BJ (cell line): ENCODE measurements around the gene MAML2. TPM values are rescaled to one million over a fixed set of nuclear protein-coding genes. Genes with fewer than 3 reads are reported as not detected.

ENCODE experiments used
- CTCF ChIA-PET: fragments of 350-600 bp; formaldehyde crosslinking; extraction: SDS; loops from one replicate; lab custom pipeline; 2021; ENCODE audit warnings: antibody characterized with exemption, inconsistent platforms; lab: Yijun Ruan, JAX
- POLR2A ChIA-PET: fragments of 300-600 bp; sonication (Branson Sonifier 250); formaldehyde crosslinking; extraction: SDS; loops from one replicate; lab custom pipeline; 2021; ENCODE audit warnings: antibody characterized with exemption; lab: Charles Lee
- DNase-seq: peaks from one replicate; pipeline ENCODE4 v3.0.0-alpha.2; 2011; ENCODE audit warnings: low read depth
- H3K27me3 ChIP-seq: 2 replicates; pipeline ENCODE4 v1.6.0; 2011; ENCODE audit warnings: low read length; ENCODE audit not compliant: control insufficient read depth, insufficient read depth
- H3K36me3 ChIP-seq: 2 replicates; pipeline ENCODE4 v1.5.1; 2011; ENCODE audit warnings: low read length; ENCODE audit not compliant: control insufficient read depth, insufficient read depth
- H3K4me3 ChIP-seq: 2 replicates; pipeline ENCODE4 v1.5.1; 2011; ENCODE audit warnings: low read depth, mild to moderate bottlenecking, control low read depth, low read length
- polyA plus RNA-seq: library from polyadenylated mRNA; depleted of rRNA; stranded (reverse); fragments of >200 nt; gene quantifications from 2 replicates; pipeline ENCODE4 v1.2.3, GENCODE V29; 2011
- TF ChIP-seq, protein P1 (sequence below): IDR thresholded peaks from 2 replicates; pipeline ENCODE4 v1.5.1; 2011; ENCODE audit warnings: low read depth, mild to moderate bottlenecking, control low read depth, inconsistent platforms, low read length, moderate library complexity; ENCODE audit not compliant: insufficient read depth

Gene MAML2
- polyA plus RNA-seq, 1 experiment = 22.0 TPM

DNA sequence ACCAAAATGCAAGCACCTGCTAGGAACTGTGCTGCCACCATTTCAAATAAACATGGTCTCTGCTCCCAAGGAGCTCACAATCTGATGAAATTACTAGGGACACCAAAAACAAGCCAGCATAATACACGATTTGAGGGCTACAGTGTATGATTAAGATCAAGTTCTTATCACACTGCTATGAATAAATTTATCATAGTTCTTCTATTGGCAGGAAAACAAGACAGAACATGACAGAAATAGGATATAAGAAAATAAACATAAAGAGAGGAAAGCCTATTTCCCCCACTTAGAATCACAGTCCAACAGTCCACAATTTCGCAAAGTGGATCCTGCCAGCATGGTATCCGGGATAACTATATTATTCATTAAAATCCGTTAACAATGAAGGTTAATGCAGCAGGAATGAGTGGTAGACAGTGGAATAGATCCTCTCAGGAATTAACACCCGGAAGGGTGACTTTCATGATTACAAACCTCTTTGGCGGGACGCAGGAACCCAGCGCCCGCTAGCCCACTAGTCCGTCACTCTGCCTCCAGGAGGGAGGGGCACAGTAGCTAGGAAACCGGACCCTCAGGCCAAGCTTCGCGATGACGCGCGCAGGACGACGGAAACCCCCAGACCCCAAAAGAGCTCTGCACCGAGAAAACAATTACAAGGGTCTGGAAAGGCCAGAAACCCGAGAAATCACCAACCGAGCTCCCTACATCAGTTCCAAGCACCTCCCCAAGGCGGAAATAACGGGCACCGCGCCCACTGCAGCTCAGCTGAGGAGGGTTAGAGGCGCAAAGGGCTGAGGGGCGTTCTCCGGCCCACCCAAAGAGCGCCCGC is 46.1 kb upstream of the MAML2 start:
- POLR2A ChIA-PET = interaction anchor here (0.6 to 1.0 kb wide), 4 partner anchors 74 to 598 kb away, joined by 3 to 19 read pairs (median 6); partner anchors contain the start of gene CEP57
- CTCF ChIA-PET = interaction anchor here (0.6 to 2.7 kb wide), 5 partner anchors 46 to 557 kb away, joined by 3 to 13 read pairs (median 3); partner anchors contain the start of gene MAML2
- peak overlapping the region; percentile 97 for H3K4me3 ChIP-seq
- TF ChIP-seq, protein P1, sequence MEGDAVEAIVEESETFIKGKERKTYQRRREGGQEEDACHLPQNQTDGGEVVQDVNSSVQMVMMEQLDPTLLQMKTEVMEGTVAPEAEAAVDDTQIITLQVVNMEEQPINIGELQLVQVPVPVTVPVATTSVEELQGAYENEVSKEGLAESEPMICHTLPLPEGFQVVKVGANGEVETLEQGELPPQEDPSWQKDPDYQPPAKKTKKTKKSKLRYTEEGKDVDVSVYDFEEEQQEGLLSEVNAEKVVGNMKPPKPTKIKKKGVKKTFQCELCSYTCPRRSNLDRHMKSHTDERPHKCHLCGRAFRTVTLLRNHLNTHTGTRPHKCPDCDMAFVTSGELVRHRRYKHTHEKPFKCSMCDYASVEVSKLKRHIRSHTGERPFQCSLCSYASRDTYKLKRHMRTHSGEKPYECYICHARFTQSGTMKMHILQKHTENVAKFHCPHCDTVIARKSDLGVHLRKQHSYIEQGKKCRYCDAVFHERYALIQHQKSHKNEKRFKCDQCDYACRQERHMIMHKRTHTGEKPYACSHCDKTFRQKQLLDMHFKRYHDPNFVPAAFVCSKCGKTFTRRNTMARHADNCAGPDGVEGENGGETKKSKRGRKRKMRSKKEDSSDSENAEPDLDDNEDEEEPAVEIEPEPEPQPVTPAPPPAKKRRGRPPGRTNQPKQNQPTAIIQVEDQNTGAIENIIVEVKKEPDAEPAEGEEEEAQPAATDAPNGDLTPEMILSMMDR = no peak
- no peaks in the 10 kb centered on the region for H3K27me3 ChIP-seq
- no peaks in the 10 kb centered on the region for H3K36me3 ChIP-seq
- DNase-seq = no peak

DNA sequence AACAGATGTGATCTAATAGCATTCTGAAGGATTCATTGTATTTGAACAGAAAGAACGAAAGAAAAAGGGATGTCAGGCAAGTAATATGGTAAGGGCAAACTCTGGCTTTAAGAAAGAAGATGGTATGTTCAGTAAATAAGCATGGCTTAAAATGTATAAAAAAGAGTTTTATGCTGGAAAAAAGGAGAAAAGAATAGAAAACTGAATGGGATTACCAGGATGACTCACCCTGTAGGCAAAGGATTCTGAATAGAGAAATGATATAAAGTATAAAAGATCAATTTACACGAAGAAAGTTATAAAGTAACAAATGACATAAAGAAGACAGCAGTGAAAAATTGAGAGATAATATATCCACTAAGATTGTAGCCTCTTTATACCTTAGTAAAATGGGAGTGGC is 42.2 kb upstream of the MAML2 start:
- TF ChIP-seq, protein P1 = no peak
- no peak overlapping the region for H3K4me3 ChIP-seq
- ChIA-PET POLR2A (no interaction called here), CTCF (no interaction called here)
- H3K36me3 ChIP-seq = no peaks in the 10 kb centered on the region
- H3K27me3 ChIP-seq = no peaks in the 10 kb centered on the region
- no peak for DNase-seq

DNA sequence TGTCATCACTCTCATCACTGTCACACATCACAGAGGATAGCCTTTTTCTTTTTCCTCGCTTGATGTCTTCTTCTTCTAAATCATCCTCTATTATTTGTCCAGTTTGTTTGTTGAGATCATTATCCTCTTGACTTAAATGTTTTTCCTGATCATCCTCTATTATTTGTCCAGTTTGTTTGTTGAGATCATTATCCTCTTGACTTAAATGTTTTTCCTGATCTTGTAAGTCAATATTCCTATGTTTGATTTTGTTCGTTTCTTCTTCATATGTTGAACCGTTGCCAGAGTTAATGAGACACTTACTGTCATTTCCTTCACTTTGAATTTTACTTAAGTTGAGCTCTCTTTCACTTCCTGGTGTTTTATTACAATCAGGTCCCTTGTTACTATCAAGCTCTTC is 41.2 kb upstream of the MAML2 start:
- TF ChIP-seq, protein P1 = no peak
- Histone ChIP-seq H3K4me3 (no peak overlapping the region), H3K27me3 (no peaks in the 10 kb centered on the region), H3K36me3 (no peaks in the 10 kb centered on the region)
- CTCF ChIA-PET = no interaction called here
- POLR2A ChIA-PET = no interaction called here
- no peak for DNase-seq

DNA sequence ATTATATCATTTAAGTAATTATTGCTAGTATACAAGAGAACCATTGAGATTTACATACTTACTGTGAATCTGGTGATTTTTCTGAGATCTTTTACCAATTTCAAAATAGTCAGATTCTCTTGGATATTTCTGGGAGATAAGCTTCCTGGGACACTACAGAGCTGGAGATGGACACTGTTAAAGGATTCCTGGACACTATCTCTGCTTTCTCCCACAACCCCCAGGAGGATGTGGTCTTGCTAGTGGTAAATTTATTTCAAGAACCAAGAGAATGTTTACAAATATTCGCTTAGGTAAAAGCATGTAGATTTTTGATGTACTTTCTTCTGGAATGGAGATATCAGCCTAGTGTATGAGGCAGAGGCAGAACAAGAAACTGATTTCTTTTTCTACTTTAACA is 33.8 kb upstream of the MAML2 start:
- ChIA-PET POLR2A (no interaction called here), CTCF (interaction anchor here (0.9 kb wide), 1 partner anchor 34 kb away, joined by 4 read pairs; the partner anchor contains the start of gene MAML2)
- no peak for DNase-seq
- TF ChIP-seq, protein P1 = no peak
- no peak overlapping the region for H3K4me3 ChIP-seq
- H3K36me3 ChIP-seq = no peaks in the 10 kb centered on the region
- no peaks in the 10 kb centered on the region for H3K27me3 ChIP-seq

DNA sequence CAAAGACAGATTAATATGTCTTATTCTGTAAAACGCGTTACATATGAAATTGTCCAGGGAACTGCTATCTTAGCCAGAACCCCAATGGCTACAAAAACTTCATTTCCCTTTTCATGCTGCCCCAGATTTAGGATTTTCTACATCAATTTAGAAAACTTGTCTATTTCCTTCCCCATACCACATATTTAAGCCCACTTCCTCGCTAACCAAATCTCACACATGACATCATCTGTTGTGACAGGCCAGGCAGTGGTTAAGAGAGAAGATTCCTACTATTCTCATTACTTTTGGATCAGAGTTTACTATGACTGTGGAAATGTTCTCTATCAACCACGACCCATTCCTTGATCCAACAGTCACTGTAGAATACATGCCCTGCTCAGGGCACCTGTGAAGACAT is 30.8 kb upstream of the MAML2 start:
- Histone ChIP-seq H3K27me3 (no peaks in the 10 kb centered on the region), H3K4me3 (no peak overlapping the region), H3K36me3 (no peaks in the 10 kb centered on the region)
- TF ChIP-seq, protein P1 = no peak
- DNase-seq = no peak
- CTCF ChIA-PET = interaction anchor here (1.0 kb wide), 1 partner anchor 31 kb away, joined by 3 read pairs; the partner anchor contains the start of gene MAML2
- POLR2A ChIA-PET = no interaction called here
